ENCODE results near the gene ACSL5.

Gene ACSL5

GRCh38 chr10:112352044-112352443 lies 21.9 kb upstream of the ACSL5 start:
- Mint-ChIP-seq H3K36me3 (ENCODE audit: low read depth) (no peaks in the 10 kb centered on the region), H3K4me1 (no peaks in the 10 kb centered on the region), H3K27ac (no peak overlapping the region), H3K9me3 (no peaks in the 10 kb centered on the region), H3K27me3 (ENCODE audit: low read depth, poor library complexity) (peaks cover 4% of the 10 kb centered on the region), H3K4me3 (no peak overlapping the region)
- no peak for DNase-seq
- TF ChIP-seq, protein P1, sequence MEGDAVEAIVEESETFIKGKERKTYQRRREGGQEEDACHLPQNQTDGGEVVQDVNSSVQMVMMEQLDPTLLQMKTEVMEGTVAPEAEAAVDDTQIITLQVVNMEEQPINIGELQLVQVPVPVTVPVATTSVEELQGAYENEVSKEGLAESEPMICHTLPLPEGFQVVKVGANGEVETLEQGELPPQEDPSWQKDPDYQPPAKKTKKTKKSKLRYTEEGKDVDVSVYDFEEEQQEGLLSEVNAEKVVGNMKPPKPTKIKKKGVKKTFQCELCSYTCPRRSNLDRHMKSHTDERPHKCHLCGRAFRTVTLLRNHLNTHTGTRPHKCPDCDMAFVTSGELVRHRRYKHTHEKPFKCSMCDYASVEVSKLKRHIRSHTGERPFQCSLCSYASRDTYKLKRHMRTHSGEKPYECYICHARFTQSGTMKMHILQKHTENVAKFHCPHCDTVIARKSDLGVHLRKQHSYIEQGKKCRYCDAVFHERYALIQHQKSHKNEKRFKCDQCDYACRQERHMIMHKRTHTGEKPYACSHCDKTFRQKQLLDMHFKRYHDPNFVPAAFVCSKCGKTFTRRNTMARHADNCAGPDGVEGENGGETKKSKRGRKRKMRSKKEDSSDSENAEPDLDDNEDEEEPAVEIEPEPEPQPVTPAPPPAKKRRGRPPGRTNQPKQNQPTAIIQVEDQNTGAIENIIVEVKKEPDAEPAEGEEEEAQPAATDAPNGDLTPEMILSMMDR (IDR thresholded peaks at IDR 0.05) = no peak

- no peaks in the 10 kb centered on the region for H3K27me3 Mint-ChIP-seq (ENCODE audit: low read depth, poor library complexity)
- TF ChIP-seq, protein P1 (IDR thresholded peaks at IDR 0.05) = no peak
- H3K9me3 Mint-ChIP-seq = no peaks in the 10 kb centered on the region
- no peak overlapping the region for H3K27ac Mint-ChIP-seq
- no peak overlapping the region for H3K4me3 Mint-ChIP-seq
- DNase-seq = no peak
- no peaks in the 10 kb centered on the region for H3K36me3 Mint-ChIP-seq (ENCODE audit: low read depth)
- no peaks in the 10 kb centered on the region for H3K4me1 Mint-ChIP-seq
These were observed 20.9 kb upstream of the ACSL5 start for GRCh38 chr10:112353046-112353445.

DNA sequence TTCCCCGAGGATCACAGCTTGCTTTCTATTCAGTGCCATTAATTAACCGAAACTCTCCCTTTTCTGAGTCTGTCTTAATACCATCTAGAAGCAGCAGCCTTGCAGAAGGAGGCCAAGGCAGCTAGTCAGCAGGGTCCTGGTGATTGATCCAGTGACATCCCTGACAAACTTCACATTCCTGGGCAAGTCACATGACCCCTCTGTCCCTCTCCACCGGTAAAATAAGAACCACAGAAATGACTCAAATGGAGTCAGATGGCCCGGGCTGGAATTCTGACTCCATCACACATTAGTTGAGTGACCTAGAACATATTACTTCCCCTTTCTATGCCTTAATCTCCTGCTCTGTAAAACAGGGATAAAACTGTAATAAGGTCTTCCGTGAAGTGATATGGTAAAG lies 17.2 kb upstream of the ACSL5 start:
- TF ChIP-seq, protein P1 (IDR thresholded peaks at IDR 0.05) = no peak
- H3K9me3 Mint-ChIP-seq = no peaks in the 10 kb centered on the region
- DNase-seq = no peak

GRCh38 chr10:112359606-112360307 lies 14.2 kb upstream of the ACSL5 start:
- TF ChIP-seq, protein P1 (IDR thresholded peaks at IDR 0.05) = no peak
- H3K27me3 Mint-ChIP-seq (ENCODE audit: low read depth, poor library complexity) = no peaks in the 10 kb centered on the region
- no peak overlapping the region for H3K27ac Mint-ChIP-seq
- H3K4me3 Mint-ChIP-seq = no peak overlapping the region
- H3K4me1 Mint-ChIP-seq = peaks cover 28% of the 10 kb centered on the region
- DNase-seq = no peak
- no peaks in the 10 kb centered on the region for H3K36me3 Mint-ChIP-seq (ENCODE audit: low read depth)
- no peaks in the 10 kb centered on the region for H3K9me3 Mint-ChIP-seq

More for the DNA sequence above, 17.2 kb upstream of the ACSL5 start:
- no peak overlapping the region for H3K4me3 Mint-ChIP-seq
- no peaks in the 10 kb centered on the region for H3K27me3 Mint-ChIP-seq (ENCODE audit: low read depth, poor library complexity)
- no peak overlapping the region for H3K27ac Mint-ChIP-seq
- no peaks in the 10 kb centered on the region for H3K36me3 Mint-ChIP-seq (ENCODE audit: low read depth)
- peaks cover 15% of the 10 kb centered on the region for H3K4me1 Mint-ChIP-seq

DNA sequence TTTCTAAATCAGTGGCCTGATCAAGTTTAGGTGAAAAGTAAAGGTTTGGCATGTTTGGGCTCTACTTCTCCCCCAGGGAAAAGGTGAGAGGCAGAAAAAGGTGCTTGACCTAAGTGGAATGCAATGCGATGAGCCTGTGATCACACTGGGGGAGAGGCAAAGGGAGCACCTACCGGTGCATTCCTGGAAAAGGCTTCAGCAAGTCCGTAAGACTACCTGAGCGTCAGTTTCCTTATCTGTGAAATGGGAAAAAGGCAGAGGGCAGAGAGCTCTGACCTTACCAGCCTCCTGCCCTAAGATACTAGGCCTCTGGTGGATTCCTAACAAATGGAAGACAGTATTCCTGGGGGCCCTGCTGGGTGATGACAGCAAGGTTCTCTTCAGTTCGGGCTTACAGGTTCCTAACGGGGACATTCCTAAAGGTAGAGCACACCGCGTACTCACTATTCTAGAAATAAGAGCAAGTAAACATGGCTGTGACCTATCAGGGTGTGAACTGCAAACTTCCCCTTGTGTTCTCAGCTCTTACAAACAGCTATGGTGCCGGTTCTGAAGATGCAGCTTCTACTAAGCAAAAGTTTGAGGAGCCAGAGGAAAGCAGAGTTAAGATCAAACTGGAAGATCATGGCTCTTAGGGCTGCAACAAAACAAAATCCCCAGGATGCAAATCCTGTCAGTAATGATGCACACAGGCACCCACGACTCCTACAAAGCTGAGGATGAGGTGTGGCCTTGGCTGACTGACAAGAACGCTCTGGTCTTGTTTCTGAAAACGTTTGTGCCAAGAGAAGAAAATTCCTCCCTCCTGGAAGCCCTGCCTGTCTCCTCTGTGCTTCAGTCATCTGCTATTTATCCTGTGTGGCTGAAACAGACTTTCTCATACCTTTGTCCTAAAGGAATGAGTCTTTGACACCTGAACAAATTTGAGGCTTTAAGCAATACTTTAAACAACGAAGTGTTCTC lies 13.3 kb upstream of the ACSL5 start:
- peak overlapping the region; percentile 12 for H3K27ac Mint-ChIP-seq
- H3K4me1 Mint-ChIP-seq = peaks cover 28% of the 10 kb centered on the region
- no peak for DNase-seq

More for the DNA sequence above, 13.3 kb upstream of the ACSL5 start:
- Mint-ChIP-seq H3K27me3 (ENCODE audit: low read depth, poor library complexity) (no peaks in the 10 kb centered on the region), H3K9me3 (no peaks in the 10 kb centered on the region), H3K36me3 (ENCODE audit: low read depth) (no peaks in the 10 kb centered on the region), H3K4me3 (no peak overlapping the region)
- TF ChIP-seq, protein P1 (IDR thresholded peaks at IDR 0.05) = no peak

Measured in nephron progenitor cell (in vitro differentiated cells).